DND-41 (cell line): ENCODE data around the gene GNG13.

Experiments used
- EZH2 ChIP-seq: IDR thresholded peaks from 3 replicates; pipeline ENCODE4 v1.6.1; 2012; ENCODE audit warnings: borderline replicate concordance, low read depth, mild to moderate bottlenecking, moderate library complexity, low read length, inconsistent platforms; ENCODE audit not compliant: severe bottlenecking
- TF ChIP-seq, protein P1 (sequence below): IDR thresholded peaks from 2 replicates; pipeline ENCODE4 v1.5.1; 2012; ENCODE audit warnings: borderline replicate concordance, low read length, moderate library complexity, mild to moderate bottlenecking; ENCODE audit not compliant: poor library complexity, severe bottlenecking; ENCODE audit errors: extremely low read depth

DNA sequence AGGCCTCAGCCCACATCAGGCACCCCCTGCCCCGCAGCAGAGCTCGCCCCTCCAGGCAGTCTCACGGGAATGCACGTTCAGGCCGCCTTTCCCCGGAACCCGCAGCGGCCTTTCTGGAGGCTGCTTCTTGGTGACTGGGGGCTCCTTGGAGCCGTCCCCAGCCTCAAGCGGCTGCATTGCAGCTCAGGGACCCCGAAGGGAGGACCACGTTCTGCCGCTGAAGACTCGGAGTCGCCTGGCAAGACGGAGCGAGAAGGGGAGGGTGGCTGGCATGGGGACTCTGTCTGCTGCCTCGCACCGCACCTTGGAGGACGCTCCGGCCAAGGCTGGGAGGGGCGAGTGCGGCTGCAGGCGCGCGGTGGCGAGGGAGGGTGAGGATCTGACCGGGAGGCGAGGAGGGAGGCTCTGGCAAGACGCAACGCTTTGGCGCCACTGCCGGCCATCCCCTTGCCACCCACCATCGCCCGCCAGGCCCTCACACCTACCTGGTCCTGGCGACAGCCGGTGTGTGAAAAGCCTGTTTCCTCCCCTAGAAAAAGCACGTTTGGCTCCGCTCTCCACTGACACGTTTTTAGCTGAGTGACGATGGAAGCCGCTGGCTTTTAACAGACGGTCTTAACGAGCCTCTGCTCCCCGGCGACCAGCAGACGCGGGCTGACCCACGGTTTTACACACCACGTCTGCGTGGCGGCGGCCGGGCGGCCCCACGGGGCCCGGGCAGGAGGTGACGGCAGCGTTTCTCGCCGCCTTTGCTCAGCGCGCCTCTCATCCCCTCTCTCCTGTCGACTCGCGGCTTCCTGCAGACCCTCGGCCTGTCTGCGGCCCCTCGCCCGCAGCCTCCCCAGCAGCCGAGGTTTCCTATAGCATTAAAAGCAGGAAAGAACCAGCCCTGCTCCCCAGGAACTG is 16.7 kb upstream of the GNG13 start:
- no peak for TF ChIP-seq EZH2
- TF ChIP-seq, protein P1, sequence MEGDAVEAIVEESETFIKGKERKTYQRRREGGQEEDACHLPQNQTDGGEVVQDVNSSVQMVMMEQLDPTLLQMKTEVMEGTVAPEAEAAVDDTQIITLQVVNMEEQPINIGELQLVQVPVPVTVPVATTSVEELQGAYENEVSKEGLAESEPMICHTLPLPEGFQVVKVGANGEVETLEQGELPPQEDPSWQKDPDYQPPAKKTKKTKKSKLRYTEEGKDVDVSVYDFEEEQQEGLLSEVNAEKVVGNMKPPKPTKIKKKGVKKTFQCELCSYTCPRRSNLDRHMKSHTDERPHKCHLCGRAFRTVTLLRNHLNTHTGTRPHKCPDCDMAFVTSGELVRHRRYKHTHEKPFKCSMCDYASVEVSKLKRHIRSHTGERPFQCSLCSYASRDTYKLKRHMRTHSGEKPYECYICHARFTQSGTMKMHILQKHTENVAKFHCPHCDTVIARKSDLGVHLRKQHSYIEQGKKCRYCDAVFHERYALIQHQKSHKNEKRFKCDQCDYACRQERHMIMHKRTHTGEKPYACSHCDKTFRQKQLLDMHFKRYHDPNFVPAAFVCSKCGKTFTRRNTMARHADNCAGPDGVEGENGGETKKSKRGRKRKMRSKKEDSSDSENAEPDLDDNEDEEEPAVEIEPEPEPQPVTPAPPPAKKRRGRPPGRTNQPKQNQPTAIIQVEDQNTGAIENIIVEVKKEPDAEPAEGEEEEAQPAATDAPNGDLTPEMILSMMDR, result no peak
